ENCODE measurements around the gene INAFM1. TPM values are rescaled to one million over a fixed set of nuclear protein-coding genes. Genes with fewer than 3 reads are reported as not detected.
A peak's percentile ranks its signal among the peaks of the same experiment; 100 is the strongest.

INAFM1 gene
- polyA plus RNA-seq, 1 experiment: 2.9 TPM

DNA sequence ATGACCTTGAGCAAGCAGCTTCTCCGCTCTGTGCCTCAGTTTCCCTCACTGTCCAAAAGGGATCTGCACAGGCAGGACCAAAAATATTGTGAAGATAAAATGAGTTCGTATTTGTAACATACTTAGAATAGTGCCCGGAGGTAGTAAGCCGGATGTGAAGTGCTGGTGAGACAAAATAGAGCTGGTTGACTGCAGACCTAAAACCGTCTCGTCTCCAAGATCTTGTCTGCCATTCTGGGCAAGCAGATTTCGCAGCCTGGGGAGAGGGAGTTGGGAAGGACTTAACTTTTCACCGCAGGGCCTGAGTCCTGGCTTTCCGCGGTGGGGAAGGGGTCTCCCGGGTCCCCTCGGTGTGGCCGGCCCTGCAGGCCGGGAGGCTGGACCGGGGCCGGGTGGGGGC, 35.5 kb upstream of the INAFM1 start:
- H3K36me3 ChIP-seq (ENCODE audit: control insufficient read depth, insufficient read depth, low read length): no peaks in the 10 kb centered on the region
- POLR2A ChIA-PET: interaction anchor here (0.6 to 1.6 kb wide), 2 partner anchors 13 to 35 kb away, joined by 6 to 7 read pairs; no protein-coding TSS in a partner anchor
- TF ChIP-seq CTCF (IDR thresholded peaks at IDR 0.05; ENCODE audit: insufficient read depth, low read depth, low read length): no peak
- no peaks in the 10 kb centered on the region for H3K27me3 ChIP-seq (ENCODE audit: control insufficient read depth, insufficient read depth, low read length)
- no peak for DNase-seq (ENCODE audit: low read depth)
- CTCF ChIA-PET: interaction anchor here (1.0 kb wide), 1 partner anchor 90 kb away, joined by 3 read pairs; no protein-coding TSS in a partner anchor
- peak overlapping the region; percentile 29 for H3K4me3 ChIP-seq (ENCODE audit: low read depth, low read length)

GRCh38 chr19:47239610-47240296, 34.9 kb upstream of the INAFM1 start:
- H3K36me3 ChIP-seq (ENCODE audit: control insufficient read depth, insufficient read depth, low read length): no peaks in the 10 kb centered on the region
- H3K27me3 ChIP-seq (ENCODE audit: control insufficient read depth, insufficient read depth, low read length): no peaks in the 10 kb centered on the region
- H3K4me3 ChIP-seq (ENCODE audit: low read depth, low read length): peak overlapping the region; percentile 29
- CTCF ChIA-PET: interaction anchor here (1.0 kb wide), 1 partner anchor 91 kb away, joined by 3 read pairs; no protein-coding TSS in a partner anchor
- POLR2A ChIA-PET: interaction anchor here (0.6 to 1.6 kb wide), 2 partner anchors 14 to 34 kb away, joined by 6 to 7 read pairs; no protein-coding TSS in a partner anchor
- no peak for DNase-seq (ENCODE audit: low read depth)
- TF ChIP-seq CTCF (IDR thresholded peaks at IDR 0.05; ENCODE audit: insufficient read depth, low read depth, low read length): no peak

DNA sequence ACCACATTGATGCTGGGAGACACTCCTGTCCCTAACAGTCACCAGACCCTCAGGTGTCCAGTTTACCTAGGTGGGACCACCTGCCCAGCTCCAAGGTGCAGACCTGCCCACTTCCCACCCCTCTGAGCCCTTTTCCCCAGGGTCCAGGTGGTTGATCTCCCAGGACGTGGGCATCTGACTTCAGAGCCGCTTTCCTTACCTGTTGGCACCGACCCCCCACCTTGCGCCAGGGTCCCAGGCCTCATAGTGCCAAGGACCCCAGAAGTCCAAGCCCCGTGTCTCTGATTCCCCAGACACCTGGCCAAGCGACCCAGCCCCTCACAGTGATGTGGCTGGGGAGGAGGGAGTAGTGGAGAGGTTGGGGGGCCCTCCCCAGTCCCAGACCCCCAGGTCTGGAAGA, 34.1 kb upstream of the INAFM1 start:
- DNase-seq (ENCODE audit: low read depth): no peak
- no peaks in the 10 kb centered on the region for H3K27me3 ChIP-seq (ENCODE audit: control insufficient read depth, insufficient read depth, low read length)
- ChIA-PET CTCF (no interaction called here), POLR2A (no interaction called here)
- no peak overlapping the region for H3K4me3 ChIP-seq (ENCODE audit: low read depth, low read length)
- TF ChIP-seq CTCF (IDR thresholded peaks at IDR 0.05; ENCODE audit: insufficient read depth, low read depth, low read length): no peak
- no peaks in the 10 kb centered on the region for H3K36me3 ChIP-seq (ENCODE audit: control insufficient read depth, insufficient read depth, low read length)

- ChIA-PET CTCF (no interaction called here), POLR2A (no interaction called here)
- Histone ChIP-seq H3K27me3 (ENCODE audit: control insufficient read depth, insufficient read depth, low read length) (no peaks in the 10 kb centered on the region), H3K36me3 (ENCODE audit: control insufficient read depth, insufficient read depth, low read length) (no peaks in the 10 kb centered on the region), H3K4me3 (ENCODE audit: low read depth, low read length) (no peak overlapping the region)
- no peak for DNase-seq (ENCODE audit: low read depth)
- no peak for TF ChIP-seq CTCF (IDR thresholded peaks at IDR 0.05; ENCODE audit: insufficient read depth, low read depth, low read length)
Measured at GRCh38 chr19:47240996-47241918, 33.4 kb upstream of the INAFM1 start.

Data from BJ (cell line).